Dedifferentiated amniotic fluid mesenchymal stem cell (primary cell): ENCODE measurements around the gene KIF20B.
"Not testable (repeated sequence)": the region's sequence is repeated elsewhere in the genome, so short reads cannot be mapped to it uniquely, and the experiment has no call there.

ENCODE experiments used
- DNase-seq: peaks from one replicate; pipeline ENCODE4 v3.0.0-alpha.2; 2016; ENCODE audit errors: extremely low spot score

The KIF20B gene

GRCh38 chr10:89783406-89783805 lies 82.0 kb downstream of the KIF20B start:
- DNase-seq, result no peak

GRCh38 chr10:89785095-89785494 lies 83.7 kb downstream of the KIF20B start:
- no peak for DNase-seq

GRCh38 chr10:89789188-89789877 lies 87.9 kb downstream of the KIF20B start:
- DNase-seq, result no peak

GRCh38 chr10:89792187-89792586 lies 90.8 kb downstream of the KIF20B start:
- no peak for DNase-seq

GRCh38 chr10:89793649-89794254 lies 92.4 kb downstream of the KIF20B start:
- DNase-seq, result peak; percentile 85

GRCh38 chr10:89795840-89796239 lies 94.5 kb downstream of the KIF20B start:
- DNase-seq, result no peak

GRCh38 chr10:89798092-89798491 lies 96.7 kb downstream of the KIF20B start:
- no peak for DNase-seq

- DNase-seq, result no peak
Measured at GRCh38 chr10:89799573-89799972, 98.2 kb downstream of the KIF20B start.

GRCh38 chr10:89805599-89806013 lies 104.2 kb downstream of the KIF20B start:
- no peak for DNase-seq

- DNase-seq, result no peak
Measured at GRCh38 chr10:89808842-89809241, 107.5 kb downstream of the KIF20B start.

- no peak for DNase-seq
Measured at GRCh38 chr10:89809766-89810165, 108.4 kb downstream of the KIF20B start.

- DNase-seq, result no peak
Measured at GRCh38 chr10:89810908-89811525, 109.6 kb downstream of the KIF20B start.

GRCh38 chr10:89813546-89813945 lies 112.2 kb downstream of the KIF20B start:
- DNase-seq, result no peak

- DNase-seq, result no peak
Measured at GRCh38 chr10:89814278-89814677, 112.9 kb downstream of the KIF20B start.

- DNase-seq, result no peak
Measured at GRCh38 chr10:89815049-89815853, 113.9 kb downstream of the KIF20B start.

- DNase-seq, result not testable (repeated sequence)
Measured at GRCh38 chr10:89819008-89819407, 117.6 kb downstream of the KIF20B start.
